IPS-18c (cell line): ENCODE measurements around the gene FBXO28.
A peak's percentile ranks its signal among the peaks of the same experiment; 100 is the strongest.

Experiments
- H3K4me3 ChIP-seq: 2 replicates; pipeline ENCODE4 v1.7.0; 2013; ENCODE audit warnings: low read depth, mild to moderate bottlenecking, low read length, moderate library complexity; ENCODE audit not compliant: insufficient read depth
- H3K9me3 ChIP-seq: one replicate; pipeline ENCODE4 v1.6.1; 2013; ENCODE audit warnings: mild to moderate bottlenecking, low read length, moderate library complexity; ENCODE audit not compliant: control insufficient read depth, insufficient read depth

FBXO28 gene

DNA sequence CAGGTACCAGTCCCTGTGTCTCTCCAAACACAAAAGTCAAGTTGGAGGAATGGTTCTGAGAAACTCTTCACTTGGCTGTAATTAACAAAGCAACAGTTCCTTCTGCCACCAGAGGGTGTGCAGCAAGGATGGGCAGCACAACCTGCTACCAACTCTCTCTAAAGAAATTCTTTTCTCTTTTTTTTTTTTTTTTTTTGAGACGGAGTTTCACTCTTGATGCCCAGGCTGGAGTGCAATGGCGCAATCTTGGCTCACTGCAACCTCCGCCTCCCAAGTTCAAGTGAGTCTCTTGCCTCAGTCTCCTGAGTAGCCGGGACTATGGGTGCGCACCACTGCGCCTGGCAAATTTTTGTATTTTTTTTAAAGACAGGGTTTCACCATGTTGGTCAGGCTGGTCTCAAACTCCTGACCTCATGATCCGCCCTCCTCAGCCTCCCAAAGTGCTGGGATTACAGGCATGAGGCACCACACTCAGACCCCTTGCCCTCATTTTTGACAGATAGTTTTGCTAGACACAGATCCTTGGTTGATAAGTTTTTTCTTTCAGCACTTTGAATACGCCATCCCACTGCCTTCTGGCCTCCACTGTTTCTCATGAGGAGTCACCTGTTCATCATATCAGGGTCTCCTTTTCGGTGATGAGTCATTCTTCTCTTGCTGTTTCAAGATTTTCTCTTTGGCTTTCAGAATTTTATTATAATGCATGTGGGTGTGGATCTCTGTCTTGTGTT lies 57.0 kb downstream of the FBXO28 start:
- Histone ChIP-seq H3K4me3 (no peak overlapping the region), H3K9me3 (no peaks in the 10 kb centered on the region)

DNA sequence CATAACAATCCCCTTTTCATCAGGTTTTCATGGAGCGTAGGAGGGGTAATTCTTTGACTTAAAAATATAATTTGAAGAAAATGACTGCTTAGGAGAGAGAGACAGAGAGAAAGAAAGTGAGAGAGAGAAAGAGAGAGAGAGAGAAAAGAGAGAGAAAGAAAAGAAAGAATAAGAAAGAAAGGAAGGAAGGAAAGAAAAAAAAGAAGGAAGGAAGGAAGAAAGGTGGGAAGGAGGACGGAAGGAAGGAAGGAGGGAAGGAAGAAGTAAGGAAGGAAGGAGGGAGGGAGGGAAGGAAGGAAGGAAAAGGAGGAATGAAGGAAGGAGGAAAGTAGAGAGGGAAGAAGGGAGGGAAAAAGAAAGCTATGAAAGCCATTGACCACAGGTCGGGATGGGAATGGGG lies 58.3 kb downstream of the FBXO28 start:
- H3K9me3 ChIP-seq = no peaks in the 10 kb centered on the region
- H3K4me3 ChIP-seq = no peak overlapping the region

DNA sequence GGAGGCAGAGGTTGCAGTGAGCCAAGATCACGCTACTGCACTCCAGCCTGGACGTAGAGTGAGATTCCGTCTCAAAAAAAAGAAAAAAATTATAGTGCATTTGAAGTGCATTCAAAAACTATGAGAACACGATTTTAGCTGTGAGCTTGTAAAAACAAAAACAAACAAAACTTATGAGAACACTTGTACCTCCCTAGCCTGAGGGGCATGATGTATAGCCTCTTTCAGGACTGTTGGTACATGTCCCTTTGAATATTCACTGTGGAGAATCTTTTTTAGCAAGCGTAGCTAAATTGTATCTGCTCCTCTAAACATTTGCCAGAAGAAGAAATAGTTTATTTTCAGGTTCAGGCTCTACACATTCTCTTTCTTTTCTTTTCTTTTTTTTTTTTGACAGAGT lies 59.6 kb downstream of the FBXO28 start:
- Histone ChIP-seq H3K4me3 (no peak overlapping the region), H3K9me3 (no peaks in the 10 kb centered on the region)

DNA sequence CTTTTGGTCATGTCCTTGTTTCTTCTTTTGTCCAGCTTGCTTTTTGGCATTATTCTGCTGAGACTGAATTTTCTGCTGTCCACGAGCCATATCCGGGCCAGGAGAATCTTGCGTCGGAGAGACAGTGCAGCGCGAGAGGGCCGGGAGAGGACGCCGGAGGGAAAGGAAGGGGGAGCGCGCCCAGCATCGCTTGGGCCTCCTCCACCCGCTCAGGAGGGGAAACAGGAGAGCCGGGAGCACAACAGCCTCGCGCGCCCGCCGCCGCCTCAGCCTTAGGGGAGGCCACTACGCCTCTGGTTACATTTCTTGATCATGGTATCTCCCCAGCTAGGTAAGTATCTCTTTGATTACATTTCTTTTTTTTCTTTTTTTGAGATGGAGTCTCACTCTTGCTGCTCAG lies 61.7 kb downstream of the FBXO28 start:
- H3K9me3 ChIP-seq = no peaks in the 10 kb centered on the region
- H3K4me3 ChIP-seq = peak overlapping the region; percentile 24; the same call in 1 of the 2 replicates

DNA sequence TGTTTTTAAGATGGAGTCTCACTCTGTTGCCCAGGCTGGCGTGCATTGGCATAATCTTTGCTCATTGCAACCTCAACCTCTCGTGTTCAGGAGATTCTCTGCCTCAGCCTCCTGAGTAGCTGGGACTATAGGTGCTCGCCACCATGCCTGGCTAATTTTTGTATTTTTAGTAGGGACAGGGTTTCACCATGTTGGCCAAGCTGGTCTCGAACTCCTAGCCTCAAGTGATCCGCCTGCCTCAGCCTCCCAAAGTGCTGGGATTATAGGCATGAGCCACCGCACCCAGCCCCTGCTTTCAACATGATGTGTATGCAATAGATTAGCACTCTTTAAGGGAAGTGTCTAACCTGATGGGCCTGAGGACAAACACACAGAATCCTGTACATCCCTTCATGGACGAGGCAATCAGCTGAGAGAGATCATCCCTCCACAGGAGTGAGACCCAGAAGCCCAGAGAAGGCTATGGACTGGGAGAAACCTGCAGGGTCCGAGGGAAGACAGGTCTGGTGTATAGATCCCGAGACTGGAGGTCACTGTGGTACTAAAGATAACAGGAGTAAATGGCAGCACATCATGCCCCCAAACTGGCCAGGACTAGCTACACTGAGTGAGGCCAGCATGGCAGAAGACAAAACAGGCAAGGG lies 63.6 kb downstream of the FBXO28 start:
- H3K9me3 ChIP-seq = peaks cover 2% of the 10 kb centered on the region
- H3K4me3 ChIP-seq = no peak overlapping the region

DNA sequence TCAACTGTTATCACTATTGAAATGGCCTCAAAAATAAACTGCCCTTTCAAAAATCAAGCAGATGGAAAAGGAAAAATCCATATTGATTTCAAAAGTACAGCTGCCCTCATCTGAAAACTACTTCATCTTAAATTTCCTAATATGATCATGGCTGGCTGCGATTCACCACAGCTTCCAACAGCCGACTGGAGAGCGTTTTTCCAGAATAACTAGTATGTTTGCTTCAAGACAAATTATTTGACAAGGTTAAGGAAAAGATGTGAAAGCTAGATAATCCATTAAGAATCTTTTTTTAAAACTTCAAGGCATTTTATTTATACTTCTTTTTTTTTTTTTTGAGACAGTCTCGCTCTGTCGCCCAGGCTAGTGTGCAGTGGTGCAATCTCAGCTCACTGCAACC lies 65.0 kb downstream of the FBXO28 start:
- Histone ChIP-seq H3K9me3 (peaks cover 2% of the 10 kb centered on the region), H3K4me3 (no peak overlapping the region)

DNA sequence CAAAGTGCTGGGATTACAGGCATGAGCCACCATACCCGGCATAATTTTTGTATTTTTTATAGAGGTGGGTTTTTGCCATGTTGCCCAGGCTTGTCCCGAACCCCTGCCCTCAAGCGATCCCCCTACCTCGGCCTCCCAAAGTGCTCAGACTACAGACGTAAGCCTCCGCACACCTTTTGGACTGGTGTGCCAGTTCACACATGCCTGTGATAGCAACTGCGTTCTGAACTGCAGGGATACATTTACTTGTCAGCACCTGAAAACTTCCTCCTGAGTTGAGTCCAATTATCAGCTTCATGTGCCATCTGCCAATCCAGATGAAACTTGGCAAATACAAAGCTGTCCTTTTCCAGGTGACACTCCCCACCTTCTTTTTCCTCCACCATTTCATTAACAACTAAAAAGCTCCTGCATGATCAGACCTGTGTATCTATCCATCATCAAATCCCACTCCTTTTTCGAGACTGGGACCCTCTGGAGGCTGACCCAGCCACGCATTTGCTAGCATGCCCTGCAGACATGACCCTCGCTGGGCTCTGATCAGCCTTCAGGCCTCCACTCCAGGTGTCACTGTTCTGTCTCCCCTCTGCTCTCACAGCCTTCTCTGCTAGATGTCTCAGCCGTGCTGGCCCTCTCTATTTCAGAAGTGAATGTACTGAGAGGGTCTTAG lies 67.0 kb downstream of the FBXO28 start:
- no peak overlapping the region for H3K4me3 ChIP-seq
- peaks cover 2% of the 10 kb centered on the region for H3K9me3 ChIP-seq

DNA sequence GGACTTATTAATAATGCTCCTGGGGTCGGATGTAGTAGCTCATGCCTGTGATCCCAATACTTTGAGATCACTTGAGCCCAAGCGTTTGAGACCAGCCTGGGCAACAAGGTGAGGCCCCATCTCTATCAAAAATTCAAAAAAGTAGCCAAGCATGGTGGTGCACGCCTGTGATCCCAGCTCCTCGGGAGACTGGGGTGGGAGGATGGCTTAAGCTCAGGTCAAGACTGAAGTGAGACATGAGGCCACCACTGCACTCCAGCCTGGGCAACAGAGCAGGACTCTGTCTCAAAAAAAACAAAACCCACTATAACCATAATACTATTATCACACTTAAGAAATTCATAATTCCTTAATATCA lies 67.5 kb downstream of the FBXO28 start:
- Histone ChIP-seq H3K4me3 (no peak overlapping the region), H3K9me3 (peaks cover 2% of the 10 kb centered on the region)

DNA sequence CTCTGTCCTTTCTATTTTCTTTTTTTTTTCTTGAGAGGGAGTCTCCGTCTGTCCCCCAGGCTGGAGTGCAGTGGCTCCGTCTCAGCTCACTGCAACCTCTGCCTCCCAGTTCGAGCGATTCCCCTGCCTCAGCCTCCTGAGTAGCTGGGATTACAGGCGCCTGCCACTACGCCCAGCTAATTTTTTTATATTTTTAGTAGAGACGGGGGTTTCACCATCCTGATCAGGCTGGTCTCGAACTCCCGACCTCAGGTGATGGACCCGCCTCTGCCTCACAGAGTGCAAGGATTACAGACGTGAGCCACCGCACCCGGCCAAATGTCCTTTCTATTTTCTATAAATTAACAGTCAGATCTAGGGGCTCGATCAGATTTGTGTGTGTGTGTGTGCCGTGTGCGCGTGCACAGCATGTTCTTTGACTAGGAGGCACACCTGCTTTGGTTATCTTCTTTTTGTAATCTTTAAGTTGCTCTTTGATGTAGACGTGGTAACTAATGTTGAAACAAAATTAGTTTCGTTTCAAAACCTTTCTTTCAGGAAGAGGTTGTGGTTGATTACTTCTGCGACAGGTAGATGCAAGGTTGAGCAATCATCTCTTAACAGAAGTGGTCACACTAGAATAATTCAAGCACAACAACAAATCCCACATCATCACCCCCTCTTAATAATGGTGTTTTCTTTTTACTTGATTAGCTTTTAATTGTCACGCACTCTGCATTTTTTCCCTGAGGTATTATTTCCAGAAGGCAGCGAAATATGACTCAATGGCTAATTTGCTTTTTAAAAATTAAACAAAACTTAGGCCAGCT lies 68.3 kb downstream of the FBXO28 start:
- Histone ChIP-seq H3K4me3 (peak overlapping the region; percentile 97), H3K9me3 (peaks cover 2% of the 10 kb centered on the region)

DNA sequence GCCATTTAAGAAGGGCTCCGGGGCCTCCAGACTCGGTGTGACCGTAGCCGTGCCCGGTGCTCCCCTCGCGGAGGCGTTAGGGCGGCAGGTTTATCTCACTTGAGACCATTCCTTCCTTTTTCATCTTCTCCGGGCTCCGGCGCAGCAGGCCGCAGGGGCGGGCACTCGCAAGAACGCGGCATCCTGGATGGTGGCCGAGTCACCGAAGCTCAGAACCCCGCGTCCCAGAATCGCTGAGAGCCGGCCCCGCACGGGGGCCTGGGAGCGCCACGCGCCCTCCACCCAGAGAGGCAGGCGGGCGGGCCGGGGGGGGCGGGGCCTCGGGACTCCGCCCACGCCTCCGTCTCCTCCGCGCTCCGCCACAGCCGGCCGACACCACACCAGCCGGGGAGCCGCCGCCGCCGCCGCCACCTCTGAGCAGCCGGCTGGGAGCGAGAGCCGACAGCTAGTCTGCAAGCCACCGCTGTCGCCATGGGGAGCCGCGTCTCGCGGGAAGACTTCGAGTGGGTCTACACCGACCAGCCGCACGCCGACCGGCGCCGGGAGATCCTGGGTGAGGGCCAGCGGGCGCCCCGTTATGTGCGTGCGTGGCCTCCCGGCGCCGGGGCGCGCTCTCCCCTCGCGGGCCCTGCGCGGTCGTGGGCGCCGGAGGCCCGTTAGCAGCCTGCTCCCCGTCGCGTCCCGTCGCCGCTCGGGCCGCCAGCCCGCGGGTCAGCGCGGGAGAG lies 69.1 kb downstream of the FBXO28 start, which contains the start of gene DEGS1:
Gene DEGS1, plus strand, starts transcription at position 375 of the 725 bp plus-strand sequence. Its CDS starts 97 bp downstream, at position 472.
- Histone ChIP-seq H3K4me3 (peak within 1 kb of the TSS; percentile 97), H3K9me3 (peaks cover 2% of the 10 kb centered on the region)

DNA sequence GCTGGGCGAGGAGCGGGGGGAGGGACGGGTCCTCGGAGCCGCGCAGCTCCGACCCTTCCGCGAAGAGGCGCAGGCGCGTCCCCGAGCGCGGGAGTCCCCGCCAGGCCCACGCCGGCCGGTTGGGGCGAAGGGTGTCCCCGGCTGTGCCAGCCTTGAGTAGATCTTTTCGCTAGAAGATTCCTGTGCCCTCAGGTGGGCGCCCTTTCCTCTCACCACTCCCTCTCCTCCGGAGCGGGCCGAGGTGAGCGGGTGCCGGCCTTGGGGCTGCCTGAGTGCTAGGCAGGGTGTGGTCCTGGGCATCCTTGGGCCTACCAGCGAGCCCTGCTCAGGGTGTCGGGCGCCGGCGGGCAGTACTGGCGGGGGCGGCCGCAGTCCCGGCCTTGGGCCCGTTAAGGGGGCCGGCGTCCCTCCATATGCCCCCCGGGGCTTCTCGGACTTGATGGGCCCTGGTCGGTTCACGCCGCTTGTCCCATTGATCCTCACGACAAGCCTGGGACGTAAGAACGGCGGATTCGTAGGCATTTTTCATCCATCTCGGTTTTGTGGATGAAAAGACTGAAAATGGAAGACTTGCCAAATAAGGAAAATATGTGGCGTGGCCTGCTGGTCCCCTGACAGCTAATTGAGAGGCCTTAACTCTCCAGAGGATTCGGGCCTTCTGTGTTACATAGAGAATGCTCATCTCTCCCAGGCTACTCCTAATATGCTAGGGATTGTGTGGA lies 69.8 kb downstream of the FBXO28 start:
- peaks cover 2% of the 10 kb centered on the region for H3K9me3 ChIP-seq
- H3K4me3 ChIP-seq = peak overlapping the region; percentile 97

DNA sequence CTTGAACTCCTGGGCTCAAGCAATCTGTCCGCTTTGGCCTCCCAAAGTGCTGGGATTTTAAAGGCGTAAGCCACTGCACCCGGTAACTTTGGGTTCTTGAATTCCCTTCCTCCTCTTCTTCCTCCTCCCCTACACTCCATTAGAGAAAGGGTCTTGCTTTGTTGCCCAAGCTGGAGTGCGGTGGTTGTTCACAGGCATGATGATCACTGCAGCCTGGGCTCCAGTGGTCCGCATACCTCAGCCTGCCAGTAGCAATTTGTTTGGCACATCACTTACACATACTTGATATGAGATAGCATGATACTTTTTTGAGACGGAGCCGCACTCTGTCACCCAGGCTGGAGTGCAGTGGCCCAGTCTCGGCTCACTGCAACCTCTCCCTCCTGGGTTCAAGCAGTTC lies 71.3 kb downstream of the FBXO28 start:
- Histone ChIP-seq H3K9me3 (peaks cover 2% of the 10 kb centered on the region), H3K4me3 (peak overlapping the region; percentile 9; the same call in 1 of the 2 replicates)

DNA sequence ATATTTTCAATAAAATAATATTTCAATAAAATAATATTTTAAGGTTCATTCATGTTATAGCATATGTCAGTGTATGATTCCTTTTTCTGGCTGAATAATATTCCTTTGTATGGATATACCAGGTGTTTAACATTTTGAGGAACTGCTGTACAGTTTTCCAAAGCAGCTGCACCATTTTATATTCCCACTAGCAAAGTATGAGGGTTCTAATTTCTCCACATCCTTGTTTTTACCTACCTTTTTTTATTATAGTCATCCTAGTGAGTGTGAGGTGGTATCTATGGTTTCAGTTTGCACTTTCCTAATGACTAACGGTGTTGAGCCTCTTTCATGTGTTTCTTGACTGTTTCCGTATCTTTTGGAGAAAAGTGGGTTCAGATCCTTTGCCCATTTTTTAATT lies 74.4 kb downstream of the FBXO28 start:
- no peaks in the 10 kb centered on the region for H3K9me3 ChIP-seq
- H3K4me3 ChIP-seq = no peak overlapping the region

DNA sequence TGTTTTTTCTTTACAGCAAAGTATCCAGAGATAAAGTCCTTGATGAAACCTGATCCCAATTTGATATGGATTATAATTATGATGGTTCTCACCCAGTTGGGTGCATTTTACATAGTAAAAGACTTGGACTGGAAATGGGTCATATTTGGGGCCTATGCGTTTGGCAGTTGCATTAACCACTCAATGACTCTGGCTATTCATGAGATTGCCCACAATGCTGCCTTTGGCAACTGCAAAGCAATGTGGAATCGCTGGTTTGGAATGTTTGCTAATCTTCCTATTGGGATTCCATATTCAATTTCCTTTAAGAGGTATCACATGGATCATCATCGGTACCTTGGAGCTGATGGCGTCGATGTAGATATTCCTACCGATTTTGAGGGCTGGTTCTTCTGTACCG lies 75.7 kb downstream of the FBXO28 start:
- Histone ChIP-seq H3K9me3 (no peaks in the 10 kb centered on the region), H3K4me3 (no peak overlapping the region)

DNA sequence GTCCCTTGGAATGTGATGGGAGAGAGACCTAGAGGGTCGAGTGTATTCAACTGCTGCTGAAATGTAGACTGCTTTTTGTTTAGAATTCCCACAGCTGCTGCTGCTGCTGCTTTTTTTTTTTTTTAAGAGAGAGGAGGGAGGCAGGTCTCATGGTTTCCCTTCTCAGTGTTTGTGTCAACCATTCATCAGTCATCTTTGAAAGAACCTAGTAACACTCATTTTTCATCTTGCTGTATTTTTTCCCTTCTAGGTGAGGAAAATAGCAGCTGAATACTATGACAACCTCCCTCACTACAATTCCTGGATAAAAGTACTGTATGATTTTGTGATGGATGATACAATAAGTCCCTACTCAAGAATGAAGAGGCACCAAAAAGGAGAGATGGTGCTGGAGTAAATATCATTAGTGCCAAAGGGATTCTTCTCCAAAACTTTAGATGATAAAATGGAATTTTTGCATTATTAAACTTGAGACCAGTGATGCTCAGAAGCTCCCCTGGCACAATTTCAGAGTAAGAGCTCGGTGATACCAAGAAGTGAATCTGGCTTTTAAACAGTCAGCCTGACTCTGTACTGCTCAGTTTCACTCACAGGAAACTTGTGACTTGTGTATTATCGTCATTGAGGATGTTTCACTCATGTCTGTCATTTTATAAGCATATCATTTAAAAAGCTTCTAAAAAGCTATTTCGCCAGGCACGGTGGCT lies 78.3 kb downstream of the FBXO28 start:
- no peak overlapping the region for H3K4me3 ChIP-seq
- no peaks in the 10 kb centered on the region for H3K9me3 ChIP-seq
